HEK293T (cell line): ENCODE measurements around the gene ADD1.

Experiments used
- ARNT ChIP-seq: fragments of 450-650 bp; IDR thresholded peaks from 2 replicates; pipeline ENCODE4 v1.6.1; 2017; ENCODE audit warnings: mild to moderate bottlenecking
- CTBP1 ChIP-seq: fragments of 450-650 bp; IDR thresholded peaks from 2 replicates; pipeline ENCODE4 v1.6.1; 2016; ENCODE audit warnings: borderline replicate concordance
- ELF4 ChIP-seq: fragments of 450-650 bp; IDR thresholded peaks from 2 replicates; pipeline ENCODE4 v1.6.1; 2017; ENCODE audit warnings: antibody characterized with exemption
- HDGF ChIP-seq: fragments of 450-650 bp; IDR thresholded peaks from 2 replicates; pipeline ENCODE4 v1.6.1; 2017; ENCODE audit warnings: antibody characterized with exemption, borderline replicate concordance
- LEF1 ChIP-seq: fragments of 450-650 bp; IDR thresholded peaks from 2 replicates; pipeline ENCODE4 v1.6.1; 2017; ENCODE audit warnings: mild to moderate bottlenecking, borderline replicate concordance
- NFRKB ChIP-seq: fragments of 450-650 bp; IDR thresholded peaks from 2 replicates; pipeline ENCODE4 v1.6.1; 2016; ENCODE audit warnings: mild to moderate bottlenecking, moderate library complexity
- SP1 ChIP-seq: fragments of 450-650 bp; IDR thresholded peaks from 2 replicates; pipeline ENCODE4 v1.6.1; 2017
- ZNF384 ChIP-seq: fragments of 450-650 bp; IDR thresholded peaks from 2 replicates; pipeline ENCODE4 v1.6.1; 2016

DNA sequence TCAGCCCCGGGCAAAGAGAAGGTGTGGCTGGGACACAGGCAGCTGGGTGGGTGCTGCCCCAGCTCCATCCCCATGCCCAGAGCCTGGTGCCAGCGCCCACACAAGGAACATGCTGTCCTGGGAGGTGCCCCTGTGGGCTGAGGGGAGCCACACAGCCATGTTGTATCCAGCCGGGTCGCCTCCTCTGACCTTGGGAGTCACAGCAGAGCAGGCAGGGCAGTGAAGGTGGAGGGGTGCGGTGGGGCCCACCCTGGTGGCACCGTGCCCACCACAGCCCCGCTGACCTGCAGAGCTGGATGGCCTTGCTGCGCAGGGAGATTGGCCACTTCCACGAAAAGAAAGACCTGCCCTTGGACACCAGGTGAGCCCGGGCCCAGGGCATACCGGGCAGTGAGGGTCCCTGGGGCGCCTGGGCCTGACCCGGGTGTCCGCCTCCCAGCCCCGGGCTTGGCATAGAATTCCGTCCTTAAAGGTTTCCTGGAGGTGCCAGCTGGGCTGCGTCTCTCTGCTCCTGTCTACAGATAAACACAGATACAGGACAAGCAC is 18.7 kb upstream of the ADD1 start:
- TF ChIP-seq ARNT (no peak), ELF4 (no peak), HDGF (no peak), ZNF384 (no peak), LEF1 (no peak), CTBP1 (no peak), SP1 (no peak), NFRKB (no peak)
